Kidney epithelial cell (primary cell): ENCODE results near the gene ROR1. TPM values are rescaled to one million over a fixed set of nuclear protein-coding genes. Genes with fewer than 3 reads are reported as not detected.

Experiments
- DNase-seq: peaks from one replicate; pipeline ENCODE4 v3.0.0-alpha.2; 2010; ENCODE audit warnings: low read depth
- H3K27me3 ChIP-seq: 2 replicates; pipeline ENCODE4 v1.6.0; 2011; ENCODE audit warnings: low read length; ENCODE audit not compliant: control insufficient read depth, insufficient read depth
- H3K36me3 ChIP-seq: 2 replicates; pipeline ENCODE4 v1.5.1; 2011; ENCODE audit warnings: low read length; ENCODE audit not compliant: control insufficient read depth, insufficient read depth
- H3K4me3 ChIP-seq: 2 replicates; pipeline ENCODE4 v1.5.1; 2011; ENCODE audit warnings: low read depth, mild to moderate bottlenecking, control low read depth, low read length
- CTCF ChIP-seq: IDR thresholded peaks from 2 replicates; pipeline ENCODE4 v1.5.1; 2011; ENCODE audit warnings: mild to moderate bottlenecking, moderate library complexity, low read length, control low read depth, inconsistent platforms; ENCODE audit not compliant: insufficient read depth, poor library complexity, severe bottlenecking
- total RNA-seq: library from RNA; depleted of rRNA; stranded (reverse); fragments of >200 nt; gene quantifications from 2 replicates; pipeline ENCODE4 v1.2.3, GENCODE V29; 2015

The ROR1 gene
- total RNA-seq, 1 donor from 2014 or later: 21.5 TPM

GRCh38 chr1:63988941-63989340 is 215.1 kb downstream of the ROR1 start:
- H3K27me3 ChIP-seq: no peaks in the 10 kb centered on the region
- DNase-seq: no peak
- H3K36me3 ChIP-seq: no peaks in the 10 kb centered on the region
- TF ChIP-seq CTCF: no peak
- H3K4me3 ChIP-seq: no peak overlapping the region

- no peak for DNase-seq
- Histone ChIP-seq H3K27me3 (no peaks in the 10 kb centered on the region), H3K36me3 (no peaks in the 10 kb centered on the region), H3K4me3 (no peak overlapping the region)
- no peak for TF ChIP-seq CTCF
Measured at GRCh38 chr1:63991685-63992084, 217.9 kb downstream of the ROR1 start.

GRCh38 chr1:64000021-64000420 is 226.2 kb downstream of the ROR1 start:
- Histone ChIP-seq H3K27me3 (no peaks in the 10 kb centered on the region), H3K4me3 (no peak overlapping the region), H3K36me3 (no peaks in the 10 kb centered on the region)
- peak; percentile 77 for DNase-seq
- no peak for TF ChIP-seq CTCF

GRCh38 chr1:64001038-64001437 is 227.2 kb downstream of the ROR1 start:
- DNase-seq: no peak
- Histone ChIP-seq H3K27me3 (no peaks in the 10 kb centered on the region), H3K36me3 (no peaks in the 10 kb centered on the region), H3K4me3 (no peak overlapping the region)
- no peak for TF ChIP-seq CTCF

GRCh38 chr1:64004451-64005025 is 230.7 kb downstream of the ROR1 start:
- TF ChIP-seq CTCF: no peak
- Histone ChIP-seq H3K27me3 (no peaks in the 10 kb centered on the region), H3K36me3 (no peaks in the 10 kb centered on the region), H3K4me3 (no peak overlapping the region)
- DNase-seq: no peak

GRCh38 chr1:64005801-64006200 is 232.0 kb downstream of the ROR1 start:
- no peaks in the 10 kb centered on the region for H3K27me3 ChIP-seq
- no peak for TF ChIP-seq CTCF
- H3K36me3 ChIP-seq: no peaks in the 10 kb centered on the region

More at GRCh38 chr1:64005801-64006200, 232.0 kb downstream of the ROR1 start:
- no peak for DNase-seq
- H3K4me3 ChIP-seq: no peak overlapping the region
